HG03565 (cell line): ENCODE data around the gene THSD7A.

Experiments
- ATAC-seq: cut with Tn5 transposase; IDR thresholded peaks from one replicate; pipeline ENCODE4 v1.9.1; 2021; ENCODE audit warnings: mild to moderate bottlenecking, moderate library complexity; ENCODE audit not compliant: unreplicated experiment

THSD7A gene

GRCh38 chr7:11591055-11591633, 240.9 kb downstream of the THSD7A start:
- no peak for ATAC-seq

GRCh38 chr7:11589251-11589650, 242.7 kb downstream of the THSD7A start:
- no peak for ATAC-seq

GRCh38 chr7:11587814-11588213, 244.2 kb downstream of the THSD7A start:
- no peak for ATAC-seq

GRCh38 chr7:11587048-11587447, 244.9 kb downstream of the THSD7A start:
- ATAC-seq, result no peak

- no peak for ATAC-seq
Observed at GRCh38 chr7:11584406-11585031, 247.5 kb downstream of the THSD7A start.

- ATAC-seq, result no peak
Observed at GRCh38 chr7:11579141-11579540, 252.9 kb downstream of the THSD7A start.

GRCh38 chr7:11576310-11576709, 255.7 kb downstream of the THSD7A start:
- ATAC-seq, result no peak

GRCh38 chr7:11573128-11573750, 258.8 kb downstream of the THSD7A start:
- ATAC-seq, result no peak

- no peak for ATAC-seq
Observed at GRCh38 chr7:11570922-11571550, 261.0 kb downstream of the THSD7A start.

- ATAC-seq, result no peak
Observed at GRCh38 chr7:11570205-11570604, 261.8 kb downstream of the THSD7A start.

GRCh38 chr7:11567571-11567970, 264.4 kb downstream of the THSD7A start:
- no peak for ATAC-seq

- peak; percentile 81 for ATAC-seq
Observed at GRCh38 chr7:11557627-11558026, 274.4 kb downstream of the THSD7A start.

- no peak for ATAC-seq
Observed at GRCh38 chr7:11552676-11553296, 279.2 kb downstream of the THSD7A start.

- no peak for ATAC-seq
Observed at GRCh38 chr7:11551470-11551869, 280.5 kb downstream of the THSD7A start.

GRCh38 chr7:11548532-11548931, 283.5 kb downstream of the THSD7A start:
- ATAC-seq, result no peak

GRCh38 chr7:11541330-11541729, 290.7 kb downstream of the THSD7A start:
- ATAC-seq, result no peak

- ATAC-seq, result no peak
Observed at GRCh38 chr7:11540271-11540761, 291.7 kb downstream of the THSD7A start.

- ATAC-seq, result no peak
Observed at GRCh38 chr7:11539853-11540252, 292.1 kb downstream of the THSD7A start.

GRCh38 chr7:11538751-11539299, 293.2 kb downstream of the THSD7A start:
- no peak for ATAC-seq

- no peak for ATAC-seq
Observed at GRCh38 chr7:11533229-11533820, 298.7 kb downstream of the THSD7A start.

- ATAC-seq, result no peak
Observed at GRCh38 chr7:11529382-11529781, 302.6 kb downstream of the THSD7A start.
